H9 (cell line): ENCODE results near the gene CACNA1D. TPM values are rescaled to one million over a fixed set of nuclear protein-coding genes. Genes with fewer than 3 reads are reported as not detected.

Experiments
- DNase-seq: peaks from one replicate; pipeline ENCODE4 v3.0.0-alpha.2; 2017
- H2AFZ ChIP-seq: one replicate; pipeline ENCODE4 v1.6.1; 2013; ENCODE audit warnings: mild to moderate bottlenecking, low read length, control low read depth, moderate library complexity
- H2AK5ac ChIP-seq: 2 replicates; pipeline ENCODE4 v1.6.1; 2013; ENCODE audit warnings: low read length, control low read depth, mixed read lengths; ENCODE audit not compliant: insufficient read length
- H2BK120ac ChIP-seq: one replicate; pipeline ENCODE4 v1.6.1; 2013; ENCODE audit warnings: low read depth, mild to moderate bottlenecking, low read length, control low read depth, inconsistent platforms; ENCODE audit not compliant: poor library complexity, severe bottlenecking
- H2BK12ac ChIP-seq: 2 replicates; pipeline ENCODE4 v1.6.1; 2013; ENCODE audit warnings: low read length, control low read depth, mixed read lengths, low read depth; ENCODE audit not compliant: insufficient read length
- H2BK15ac ChIP-seq: 2 replicates; pipeline ENCODE4 v1.6.1; 2013; ENCODE audit warnings: low read depth, low read length, control low read depth
- H2BK20ac ChIP-seq: one replicate; pipeline ENCODE4 v1.6.1; 2013; ENCODE audit warnings: low read depth, mild to moderate bottlenecking, low read length, control low read depth, inconsistent platforms; ENCODE audit not compliant: poor library complexity, severe bottlenecking
- H2BK5ac ChIP-seq: 2 replicates; pipeline ENCODE4 v1.6.1; 2013; ENCODE audit warnings: low read length, control low read depth, mixed read lengths; ENCODE audit not compliant: insufficient read length
- H3K14ac ChIP-seq: 2 replicates; pipeline ENCODE4 v1.6.1; 2013; ENCODE audit warnings: low read length, control low read depth; ENCODE audit not compliant: insufficient read depth
- H3K18ac ChIP-seq: 2 replicates; pipeline ENCODE4 v1.6.1; 2013; ENCODE audit warnings: low read depth, mild to moderate bottlenecking, mixed read lengths, low read length, control low read depth; ENCODE audit not compliant: insufficient read length
- H3K23ac ChIP-seq: 2 replicates; pipeline ENCODE4 v1.6.1; 2013; ENCODE audit warnings: low read length, control low read depth, mixed read lengths, low read depth; ENCODE audit not compliant: insufficient read length
- H3K23me2 ChIP-seq: 2 replicates; pipeline ENCODE4 v1.6.1; 2013; ENCODE audit warnings: low read depth, mild to moderate bottlenecking, mixed read lengths, low read length, control low read depth; ENCODE audit not compliant: insufficient read length, poor library complexity, severe bottlenecking
- H3K27ac ChIP-seq: 2 replicates; pipeline ENCODE4 v1.5.1; 2013; ENCODE audit warnings: low read length, control low read depth, mixed read lengths, low read depth; ENCODE audit not compliant: insufficient read length
- H3K27me3 ChIP-seq: 2 replicates; pipeline ENCODE4 v1.6.1; 2013; ENCODE audit warnings: low read length, control low read depth, inconsistent platforms; ENCODE audit not compliant: insufficient read depth
- H3K4ac ChIP-seq: 2 replicates; pipeline ENCODE4 v1.6.1; 2013; ENCODE audit warnings: low read depth, mild to moderate bottlenecking, control low read depth, inconsistent platforms, low read length, moderate library complexity
- H3K4me1 ChIP-seq: 2 replicates; pipeline ENCODE4 v1.6.1; 2013; ENCODE audit warnings: low read length, control low read depth, inconsistent platforms; ENCODE audit not compliant: insufficient read depth
- H3K4me2 ChIP-seq: 2 replicates; pipeline ENCODE4 v1.6.1; 2013; ENCODE audit warnings: low read length, control low read depth, mixed read lengths; ENCODE audit not compliant: insufficient read length, insufficient read depth
- H3K56ac ChIP-seq: 2 replicates; pipeline ENCODE4 v1.6.1; 2013; ENCODE audit warnings: low read depth, mild to moderate bottlenecking, mixed read lengths, low read length, control low read depth; ENCODE audit not compliant: insufficient read length
- H3K79me1 ChIP-seq: 2 replicates; pipeline ENCODE4 v1.6.1; 2013; ENCODE audit warnings: low read depth, mild to moderate bottlenecking, moderate library complexity, low read length, control low read depth, inconsistent platforms; ENCODE audit not compliant: insufficient read depth, poor library complexity, severe bottlenecking
- H3K79me2 ChIP-seq: 2 replicates; pipeline ENCODE4 v1.6.1; 2013; ENCODE audit warnings: low read length, control low read depth, inconsistent platforms; ENCODE audit not compliant: insufficient read depth
- H3K9ac ChIP-seq: 2 replicates; pipeline ENCODE4 v1.6.1; 2013; ENCODE audit warnings: low read length, control low read depth, mixed read lengths; ENCODE audit not compliant: insufficient read length; ENCODE audit errors: extremely low read depth
- H3K9me3 ChIP-seq: one replicate; pipeline ENCODE4 v1.6.1; 2013; ENCODE audit warnings: low read depth, low read length, inconsistent platforms; ENCODE audit not compliant: control insufficient read depth
- H3T11ph ChIP-seq: one replicate; pipeline ENCODE4 v1.6.1; 2013; ENCODE audit warnings: mild to moderate bottlenecking, low read length, control low read depth, inconsistent platforms
- H4K20me1 ChIP-seq: one replicate; pipeline ENCODE4 v1.6.1; 2013; ENCODE audit not compliant: control insufficient read depth, insufficient read length, insufficient read depth
- H4K5ac ChIP-seq: 2 replicates; pipeline ENCODE4 v1.6.1; 2013; ENCODE audit warnings: low read depth, mild to moderate bottlenecking, mixed read lengths, low read length, control low read depth; ENCODE audit not compliant: insufficient read length
- H4K8ac ChIP-seq: replicated peaks from 2 replicates; pipeline ENCODE4 v1.6.1; 2013; ENCODE audit warnings: low read length, control low read depth, mixed read lengths, low read depth; ENCODE audit not compliant: insufficient read length
- H4K91ac ChIP-seq: 2 replicates; pipeline ENCODE4 v1.6.1; 2013; ENCODE audit warnings: low read depth, mild to moderate bottlenecking, moderate library complexity, mixed read lengths, low read length, control low read depth; ENCODE audit not compliant: insufficient read length
- H3K27ac Mint-ChIP-seq, 3 experiments: 2 replicates in 2 of 3; 3 replicates in 1 of 3; pipeline ENCODE4 v1.8.0; 2020 to 2021; ENCODE audit warnings: mixed read lengths in 3 of 3, mild to moderate bottlenecking in 1 of 3, moderate library complexity in 1 of 3
- H3K27me3 Mint-ChIP-seq: 2 replicates; pipeline ENCODE4 v1.8.0; 2021; ENCODE audit warnings: low read depth, mild to moderate bottlenecking, moderate library complexity, mixed read lengths
- H3K36me3 Mint-ChIP-seq, 3 experiments: 2 replicates in 2 of 3; 3 replicates in 1 of 3; pipeline ENCODE4 v1.8.0; 2020 to 2021; ENCODE audit warnings: low read depth in 3 of 3, mixed read lengths in 3 of 3; ENCODE audit not compliant: insufficient read depth in 1 of 3
- H3K4me1 Mint-ChIP-seq, 2 experiments: 2 replicates each; pipeline ENCODE4 v1.8.0; 2020; ENCODE audit warnings: mixed read lengths in 2 of 2
- H3K4me3 Mint-ChIP-seq, 2 experiments: 2 replicates in 1 of 2; 3 replicates in 1 of 2; pipeline ENCODE4 v1.8.0; 2020 to 2021; ENCODE audit warnings: mild to moderate bottlenecking in 2 of 2, mixed read lengths in 2 of 2, moderate library complexity in 1 of 2
- H3K9me3 Mint-ChIP-seq, 2 experiments: 2 replicates in 1 of 2; 3 replicates in 1 of 2; pipeline ENCODE4 v1.8.0; 2020; ENCODE audit warnings: mild to moderate bottlenecking in 2 of 2, mixed read lengths in 2 of 2, moderate library complexity in 1 of 2
- WGBS: extraction: QIAGEN DNeasy Blood & Tissue Kit; methylation state at CpG from one replicate; pipeline ENCODE4 v1.1.7; 2013; ENCODE audit warnings: missing lambda C conversion rate, low lambda C conversion rate, mixed read lengths; ENCODE audit not compliant: insufficient read length; ENCODE audit errors: extremely low coverage; 5-methylcytosine and 5-hydroxymethylcytosine counted together
- total RNA-seq: library from RNA; stranded (reverse); gene quantifications from 2 replicates; pipeline ENCODE4 v1.2.1, GENCODE V29; 2021
- TF ChIP-seq, protein P1 (sequence below): fragments of 200-600 bp; sonication (generic); conservative IDR thresholded peaks from 3 replicates; pipeline ENCODE4 v1.8.0; 2021; ENCODE audit warnings: antibody characterized with exemption, mild to moderate bottlenecking

CACNA1D gene
- total RNA-seq, 1 experiment from 2014 or later = 3.5 TPM

DNA sequence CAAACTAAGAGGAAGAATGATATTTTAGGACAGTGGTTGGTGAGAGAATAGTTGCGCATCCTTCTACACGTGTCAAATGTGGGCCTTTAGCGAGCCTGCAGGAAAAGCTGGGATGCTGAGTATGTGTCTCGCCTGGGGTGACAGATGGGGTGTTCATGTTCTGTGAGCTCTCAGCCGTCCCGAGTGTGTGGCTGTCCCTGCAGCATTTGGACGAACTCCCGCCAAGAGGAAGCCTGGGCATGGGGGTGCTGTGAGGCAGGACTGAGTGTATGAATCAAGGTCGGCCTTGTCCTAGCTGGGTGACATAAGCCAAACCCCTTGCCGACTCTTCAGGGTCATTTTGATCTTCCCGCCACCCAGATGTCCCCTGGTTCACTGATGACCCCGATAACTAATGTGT is 94.8 kb downstream of the CACNA1D start:
- H3K23me2 ChIP-seq = no peaks in the 10 kb centered on the region
- Mint-ChIP-seq H3K4me3 (no peak overlapping the region), H3K27me3 (peaks cover 1% of the 10 kb centered on the region; the same call in 1 of the 2 replicates), H3K9me3 (no peaks in the 10 kb centered on the region), H3K4me1 (peaks cover 6 to 8% of the 10 kb centered on the region in 2 experiments), H3K27ac (no peak overlapping the region), H3K36me3 (no peaks in the 10 kb centered on the region)
- no peaks in the 10 kb centered on the region for H3K79me1 ChIP-seq
- H4K8ac ChIP-seq = no peak overlapping the region
- no peak overlapping the region for H3K18ac ChIP-seq
- no peak overlapping the region for H3K56ac ChIP-seq
- no peak overlapping the region for H4K91ac ChIP-seq
- H3K4ac ChIP-seq = no peak overlapping the region
- no peak overlapping the region for H2BK120ac ChIP-seq
- H2AFZ ChIP-seq = no peak overlapping the region
- H3T11ph ChIP-seq = no peak overlapping the region
- H3K23ac ChIP-seq = no peak overlapping the region
- H3K27ac ChIP-seq = no peak overlapping the region
- no CpG with 5 or more reads among the region's 12 CpGs for WGBS
- H2BK5ac ChIP-seq = no peak overlapping the region
- no peaks in the 10 kb centered on the region for H3K79me2 ChIP-seq
- TF ChIP-seq, protein P1, sequence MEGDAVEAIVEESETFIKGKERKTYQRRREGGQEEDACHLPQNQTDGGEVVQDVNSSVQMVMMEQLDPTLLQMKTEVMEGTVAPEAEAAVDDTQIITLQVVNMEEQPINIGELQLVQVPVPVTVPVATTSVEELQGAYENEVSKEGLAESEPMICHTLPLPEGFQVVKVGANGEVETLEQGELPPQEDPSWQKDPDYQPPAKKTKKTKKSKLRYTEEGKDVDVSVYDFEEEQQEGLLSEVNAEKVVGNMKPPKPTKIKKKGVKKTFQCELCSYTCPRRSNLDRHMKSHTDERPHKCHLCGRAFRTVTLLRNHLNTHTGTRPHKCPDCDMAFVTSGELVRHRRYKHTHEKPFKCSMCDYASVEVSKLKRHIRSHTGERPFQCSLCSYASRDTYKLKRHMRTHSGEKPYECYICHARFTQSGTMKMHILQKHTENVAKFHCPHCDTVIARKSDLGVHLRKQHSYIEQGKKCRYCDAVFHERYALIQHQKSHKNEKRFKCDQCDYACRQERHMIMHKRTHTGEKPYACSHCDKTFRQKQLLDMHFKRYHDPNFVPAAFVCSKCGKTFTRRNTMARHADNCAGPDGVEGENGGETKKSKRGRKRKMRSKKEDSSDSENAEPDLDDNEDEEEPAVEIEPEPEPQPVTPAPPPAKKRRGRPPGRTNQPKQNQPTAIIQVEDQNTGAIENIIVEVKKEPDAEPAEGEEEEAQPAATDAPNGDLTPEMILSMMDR = no peak
- no peak overlapping the region for H2BK15ac ChIP-seq
- H3K14ac ChIP-seq = no peak overlapping the region
- no peak overlapping the region for H2BK12ac ChIP-seq
- DNase-seq = no peak
- H3K27me3 ChIP-seq = no peaks in the 10 kb centered on the region
- H3K4me1 ChIP-seq = no peaks in the 10 kb centered on the region
- no peak overlapping the region for H3K4me2 ChIP-seq
- H4K5ac ChIP-seq = no peak overlapping the region
- no peak overlapping the region for H2AK5ac ChIP-seq
- H3K9ac ChIP-seq = no peak overlapping the region
- H2BK20ac ChIP-seq = no peak overlapping the region
- no peaks in the 10 kb centered on the region for H3K9me3 ChIP-seq
- H4K20me1 ChIP-seq = no peaks in the 10 kb centered on the region
